Adipocyte (in vitro differentiated cells): ENCODE data around the gene NKAP.
"Not testable (repeated sequence)": the region's sequence is repeated elsewhere in the genome, so short reads cannot be mapped to it uniquely, and the experiment has no call there.

ENCODE experiments used
- DNase-seq: peaks from one replicate; pipeline ENCODE4 v3.0.0-alpha.2; 2015; ENCODE audit warnings: low read depth
- H3K27me3 ChIP-seq: replicated peaks from 2 replicates; pipeline ENCODE4 v1.7.0; 2013; ENCODE audit warnings: mild to moderate bottlenecking, low read length, moderate library complexity; ENCODE audit not compliant: control insufficient read depth, insufficient read depth
- H3K36me3 ChIP-seq: 2 replicates; pipeline ENCODE4 v1.7.0; 2013; ENCODE audit warnings: low read length, mild to moderate bottlenecking, moderate library complexity; ENCODE audit not compliant: control insufficient read depth, insufficient read depth, severe bottlenecking
- H3K4me1 ChIP-seq: 2 replicates; pipeline ENCODE4 v1.7.0; 2013; ENCODE audit warnings: mild to moderate bottlenecking, low read length, moderate library complexity; ENCODE audit not compliant: control insufficient read depth, insufficient read depth
- H3K4me3 ChIP-seq: 2 replicates; pipeline ENCODE4 v1.7.0; 2013; ENCODE audit warnings: mild to moderate bottlenecking, low read length, moderate library complexity
- H3K9ac ChIP-seq: 2 replicates; pipeline ENCODE4 v1.7.0; 2013; ENCODE audit warnings: mild to moderate bottlenecking, low read length, moderate library complexity
- H3K9me3 ChIP-seq: 2 replicates; pipeline ENCODE4 v1.7.0; 2013; ENCODE audit warnings: mild to moderate bottlenecking, low read length, moderate library complexity; ENCODE audit not compliant: control insufficient read depth

The NKAP gene

GRCh38 chrX:119935215-119935874, 8.2 kb downstream of the NKAP start:
- Histone ChIP-seq H3K9me3 (no peaks in the 10 kb centered on the region), H3K9ac (no peak overlapping the region), H3K4me3 (no peak overlapping the region), H3K27me3 (no peaks in the 10 kb centered on the region), H3K4me1 (no peaks in the 10 kb centered on the region), H3K36me3 (peaks cover 44% of the 10 kb centered on the region)
- DNase-seq, result no peak

- not testable (repeated sequence) for H3K4me1 ChIP-seq, H3K4me3 ChIP-seq, H3K9me3 ChIP-seq, H3K27me3 ChIP-seq, H3K9ac ChIP-seq, DNase-seq
- H3K36me3 ChIP-seq, result peaks cover 11% of the 10 kb centered on the region
These were observed 21.2 kb downstream of the NKAP start for GRCh38 chrX:119922391-119922790.

GRCh38 chrX:119919835-119920585, 23.5 kb downstream of the NKAP start:
- Histone ChIP-seq H3K9me3 (no peaks in the 10 kb centered on the region), H3K4me1 (no peaks in the 10 kb centered on the region), H3K4me3 (no peak overlapping the region), H3K9ac (no peak overlapping the region), H3K36me3 (peaks cover 8% of the 10 kb centered on the region), H3K27me3 (no peaks in the 10 kb centered on the region)
- no peak for DNase-seq

- H3K4me1 ChIP-seq, result no peaks in the 10 kb centered on the region
- DNase-seq, result no peak
- H3K9ac ChIP-seq, result no peak overlapping the region
- no peaks in the 10 kb centered on the region for H3K27me3 ChIP-seq
- H3K4me3 ChIP-seq, result no peak overlapping the region
- H3K9me3 ChIP-seq, result no peaks in the 10 kb centered on the region
- H3K36me3 ChIP-seq, result no peaks in the 10 kb centered on the region
These were observed 25.7 kb downstream of the NKAP start for GRCh38 chrX:119917877-119918276.

GRCh38 chrX:119916310-119916709, 27.2 kb downstream of the NKAP start:
- no peak for DNase-seq
- Histone ChIP-seq H3K4me1 (no peaks in the 10 kb centered on the region), H3K9ac (no peak overlapping the region), H3K36me3 (no peaks in the 10 kb centered on the region), H3K4me3 (no peak overlapping the region), H3K27me3 (no peaks in the 10 kb centered on the region), H3K9me3 (no peaks in the 10 kb centered on the region)

GRCh38 chrX:119900976-119901375, 42.6 kb downstream of the NKAP start:
- no peak overlapping the region for H3K9ac ChIP-seq
- no peaks in the 10 kb centered on the region for H3K9me3 ChIP-seq
- no peak for DNase-seq
- no peak overlapping the region for H3K4me3 ChIP-seq
- H3K4me1 ChIP-seq, result peaks cover 5% of the 10 kb centered on the region
- no peaks in the 10 kb centered on the region for H3K36me3 ChIP-seq
- H3K27me3 ChIP-seq, result peaks cover 4% of the 10 kb centered on the region

- Histone ChIP-seq H3K27me3 (peaks cover 10% of the 10 kb centered on the region), H3K9me3 (no peaks in the 10 kb centered on the region), H3K36me3 (no peaks in the 10 kb centered on the region), H3K4me3 (no peak overlapping the region), H3K9ac (no peak overlapping the region), H3K4me1 (peaks cover 5% of the 10 kb centered on the region)
- no peak for DNase-seq
These were observed 44.4 kb downstream of the NKAP start for GRCh38 chrX:119899125-119899524.

- peaks cover 5% of the 10 kb centered on the region for H3K4me1 ChIP-seq
- no peak for DNase-seq
- H3K36me3 ChIP-seq, result no peaks in the 10 kb centered on the region
- no peak within 1 kb of the TSS for H3K9ac ChIP-seq
- peaks cover 10% of the 10 kb centered on the region for H3K27me3 ChIP-seq
- H3K4me3 ChIP-seq, result no peak within 1 kb of the TSS
- no peaks in the 10 kb centered on the region for H3K9me3 ChIP-seq
These were observed 47.7 kb downstream of the NKAP start, which contains the start of gene AKAP14 for GRCh38 chrX:119895843-119896326. AKAP14 (plus strand) TSS chrX:119895893; CDS start chrX:119903224, 7,331 bp downstream.

- H3K9me3 ChIP-seq, H3K9ac ChIP-seq, DNase-seq, H3K4me1 ChIP-seq, H3K36me3 ChIP-seq, H3K27me3 ChIP-seq, H3K4me3 ChIP-seq: not testable (repeated sequence)
These were observed 51.4 kb downstream of the NKAP start for GRCh38 chrX:119891961-119892692.

GRCh38 chrX:119890626-119891025, 52.9 kb downstream of the NKAP start:
- not testable (repeated sequence) for DNase-seq, H3K4me3 ChIP-seq, H3K27me3 ChIP-seq, H3K4me1 ChIP-seq, H3K9ac ChIP-seq, H3K36me3 ChIP-seq, H3K9me3 ChIP-seq

- Histone ChIP-seq H3K4me3 (peak overlapping the region; percentile 59), H3K9ac (no peak overlapping the region), H3K4me1 (no peaks in the 10 kb centered on the region), H3K27me3 (peaks cover 2% of the 10 kb centered on the region), H3K36me3 (no peaks in the 10 kb centered on the region), H3K9me3 (no peaks in the 10 kb centered on the region)
- peak; percentile 72 for DNase-seq
These were observed 55.7 kb downstream of the NKAP start for GRCh38 chrX:119887721-119888425.
